SH-SY5Y (cell line): Measurements from ENCODE around the gene GP1BA.

Experiments
- GATA2 ChIP-seq: IDR thresholded peaks from 2 replicates; pipeline ENCODE4 v1.6.1; 2011; ENCODE audit warnings: mild to moderate bottlenecking, low read depth, low read length
- GATA3 ChIP-seq: IDR thresholded peaks from 2 replicates; pipeline ENCODE4 v1.6.1; 2011; ENCODE audit warnings: low read depth, mild to moderate bottlenecking, low read length, moderate library complexity

DNA sequence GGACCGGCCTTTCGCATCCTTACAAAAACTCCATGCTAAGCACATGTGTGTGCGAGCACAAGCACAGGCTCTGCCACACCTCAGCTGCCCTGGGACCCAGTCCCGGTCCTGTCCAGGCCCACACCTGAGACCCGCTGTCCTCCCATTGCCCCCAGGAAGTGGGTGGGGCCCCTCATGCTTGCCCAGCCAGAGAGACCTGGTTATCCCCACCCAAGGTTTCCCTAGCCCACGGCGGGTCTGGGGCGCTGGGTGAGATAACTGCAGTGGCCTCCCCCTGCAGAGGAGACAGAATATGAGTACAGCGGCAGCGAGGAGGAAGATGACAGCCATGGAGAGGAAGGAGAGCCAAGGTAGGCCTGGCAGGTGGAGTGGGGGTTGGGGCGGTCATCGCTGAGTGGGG, 45.2 kb upstream of the GP1BA start:
- TF ChIP-seq GATA2 = no peak
- TF ChIP-seq GATA3 = no peak
